ACHN (cell line): ENCODE measurements around the gene CARMIL1.
A peak's percentile ranks its signal among the peaks of the same experiment; 100 is the strongest.
"Not testable (repeated sequence)": the region's sequence is repeated elsewhere in the genome, so short reads cannot be mapped to it uniquely, and the experiment has no call there.

Source experiments
- DNase-seq: peaks from one replicate; pipeline ENCODE4 v3.0.0-alpha.2; 2015
- in situ Hi-C: cut with HindIII; loops from 2 replicates; pipeline ENCODE4 v1.10.0; 2017; ENCODE audit warnings: low sequenced_read_pairs, low pct_ligation_motif_present, low pct_unique_long_range_greater_than_20kb

CARMIL1 gene

DNA sequence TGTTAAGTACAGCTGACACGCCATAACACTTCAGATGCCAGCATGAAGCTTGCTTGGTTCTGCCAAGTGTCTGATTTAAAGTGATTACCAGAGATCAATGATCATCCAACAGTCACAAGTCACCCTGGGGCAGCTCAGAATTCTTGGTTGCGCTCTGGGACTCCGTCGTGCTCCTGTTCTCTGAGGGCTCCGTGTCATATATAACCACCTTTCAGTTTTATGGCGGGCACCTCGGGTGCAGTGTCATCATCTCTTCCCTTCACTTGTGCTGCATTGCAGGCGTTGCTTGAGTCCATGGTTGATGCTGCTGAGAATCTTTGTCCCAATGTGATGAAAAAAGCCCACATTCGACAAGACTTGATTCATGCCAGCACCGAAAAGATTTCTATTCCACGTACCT is 271.5 kb downstream of the CARMIL1 start:
- no peak for DNase-seq
- in situ Hi-C loops, result no loop called here

DNA sequence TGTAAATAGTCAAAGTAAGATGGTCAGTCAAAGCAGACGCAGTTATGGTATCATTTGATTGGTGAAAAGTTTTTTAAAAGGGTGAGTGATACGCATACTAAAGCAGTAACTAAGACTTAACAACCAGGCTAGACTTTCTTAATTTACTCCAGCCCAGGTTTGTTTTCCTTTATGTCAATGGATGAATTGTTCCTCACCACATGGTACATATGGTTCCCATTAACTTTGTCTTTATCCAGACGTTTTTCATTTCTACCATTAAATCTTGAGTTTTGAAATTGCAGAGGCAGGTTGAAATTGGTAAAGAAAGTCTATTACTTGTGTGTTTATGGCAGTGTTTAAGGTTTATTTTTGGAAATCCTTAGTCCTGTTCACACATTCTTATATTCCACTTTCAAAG is 274.3 kb downstream of the CARMIL1 start:
- no peak for DNase-seq
- in situ Hi-C loops, result no loop called here

DNA sequence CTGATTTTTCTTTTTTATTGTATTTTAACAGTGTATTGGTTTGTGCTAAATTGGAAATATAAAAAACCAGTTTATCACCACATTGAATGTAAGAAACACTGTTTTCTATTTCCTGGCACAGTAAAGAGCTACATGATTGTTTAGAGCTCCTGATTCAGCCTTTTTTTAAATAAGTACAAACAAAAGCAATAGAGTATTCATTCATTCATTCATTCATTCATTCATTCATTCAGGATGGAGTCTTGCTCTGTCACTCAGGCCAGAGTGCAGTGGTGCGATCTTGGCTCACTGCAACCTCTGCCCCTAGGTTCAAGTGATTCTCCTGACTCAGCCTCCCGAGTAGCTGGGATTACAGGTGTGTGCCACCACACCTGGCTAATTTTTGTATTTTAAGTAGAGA is 276.0 kb downstream of the CARMIL1 start:
- in situ Hi-C loops, result no loop called here
- no peak for DNase-seq

DNA sequence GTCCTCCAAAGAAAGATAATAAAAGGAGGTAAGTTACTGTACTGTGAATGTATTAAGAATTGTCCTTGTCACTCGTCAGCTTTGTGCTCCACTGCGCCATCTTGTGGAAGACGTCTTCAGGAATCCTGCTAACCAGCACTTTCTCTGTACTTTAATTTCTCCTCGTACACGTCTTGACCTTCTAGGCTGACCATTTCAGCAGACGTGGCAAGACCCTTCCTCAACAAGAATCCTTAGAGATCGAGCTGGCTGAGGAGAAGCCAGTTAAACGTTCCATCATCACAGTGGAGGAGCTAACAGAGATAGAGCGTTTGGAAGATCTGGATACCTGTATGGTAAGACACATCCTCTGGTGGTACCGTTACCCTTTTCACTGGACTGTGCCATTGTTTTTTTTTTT is 277.3 kb downstream of the CARMIL1 start:
- peak; percentile 73 for DNase-seq
- in situ Hi-C loops, result no loop called here

DNA sequence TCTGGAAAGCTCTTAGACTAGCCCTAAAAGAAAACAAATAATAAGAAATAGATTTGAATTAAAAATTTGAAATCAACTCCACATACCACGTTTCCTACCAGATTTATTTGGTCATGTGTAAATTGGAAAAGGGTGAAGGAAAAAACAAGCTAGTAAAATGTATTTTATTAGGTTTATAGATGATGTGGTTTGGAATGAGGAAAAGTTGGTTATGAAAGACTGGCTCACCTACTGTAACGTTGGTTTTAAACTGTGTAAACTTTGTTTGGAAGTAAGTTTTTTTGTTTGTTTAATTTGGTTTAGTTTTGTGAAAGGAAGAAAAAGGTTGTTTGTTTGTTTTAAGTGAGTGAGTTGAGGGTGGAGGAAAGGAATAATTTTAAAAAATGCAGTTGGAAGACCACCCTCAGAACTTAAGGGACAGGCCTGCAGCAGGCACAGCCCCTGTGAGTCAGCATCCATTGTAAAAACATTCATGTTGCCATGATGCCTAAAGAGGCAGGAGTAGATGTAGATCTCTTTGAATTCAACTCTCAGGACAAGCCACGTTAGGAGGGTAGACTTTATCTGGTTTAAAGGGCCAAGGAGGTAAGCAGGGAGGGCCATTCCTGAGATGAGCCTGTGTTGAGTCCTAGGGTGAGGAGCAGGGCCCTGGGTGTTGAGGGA is 279.1 kb downstream of the CARMIL1 start:
- in situ Hi-C loops, result no loop called here
- DNase-seq, result no peak

DNA sequence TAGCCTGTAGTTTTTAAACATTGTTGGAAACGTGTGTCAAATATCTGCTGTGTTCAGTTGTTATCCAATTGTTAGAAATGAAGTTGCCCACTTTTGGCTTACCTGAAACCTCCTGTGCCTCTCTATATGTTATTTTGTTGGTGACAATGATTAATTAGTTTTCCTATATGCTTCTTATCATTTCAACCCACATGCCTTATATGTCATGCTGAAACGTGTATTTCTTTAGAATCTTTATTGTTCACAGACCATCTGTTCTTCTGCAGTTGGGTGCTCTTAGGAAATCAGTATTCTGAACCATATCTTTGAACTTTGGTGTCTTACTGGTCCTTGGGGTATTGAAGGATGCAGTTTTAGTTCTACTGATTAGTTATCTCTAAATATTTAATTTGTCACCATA is 281.7 kb downstream of the CARMIL1 start:
- no peak for DNase-seq
- in situ Hi-C loops, result no loop called here

DNA sequence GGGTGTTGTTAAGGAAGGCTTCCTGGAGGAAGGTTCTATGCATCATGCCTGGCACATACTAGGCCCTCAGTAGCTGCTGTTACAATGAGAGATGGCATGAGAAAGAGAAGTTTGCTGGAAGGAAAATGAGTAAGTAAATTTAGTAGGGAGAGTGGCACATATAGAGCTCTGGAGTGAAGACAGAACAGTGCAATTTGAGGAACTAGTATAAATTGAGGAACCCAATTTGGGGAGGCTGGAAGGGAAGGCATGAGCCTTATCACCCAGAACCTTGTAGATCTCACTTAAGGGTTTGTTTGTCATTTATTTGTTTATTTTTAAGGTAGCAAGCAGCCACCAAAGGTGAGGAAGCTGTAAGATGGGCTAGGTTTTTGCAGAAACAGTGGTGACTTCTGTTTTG is 285.8 kb downstream of the CARMIL1 start:
- in situ Hi-C loops, result no loop called here
- DNase-seq, result no peak

DNA sequence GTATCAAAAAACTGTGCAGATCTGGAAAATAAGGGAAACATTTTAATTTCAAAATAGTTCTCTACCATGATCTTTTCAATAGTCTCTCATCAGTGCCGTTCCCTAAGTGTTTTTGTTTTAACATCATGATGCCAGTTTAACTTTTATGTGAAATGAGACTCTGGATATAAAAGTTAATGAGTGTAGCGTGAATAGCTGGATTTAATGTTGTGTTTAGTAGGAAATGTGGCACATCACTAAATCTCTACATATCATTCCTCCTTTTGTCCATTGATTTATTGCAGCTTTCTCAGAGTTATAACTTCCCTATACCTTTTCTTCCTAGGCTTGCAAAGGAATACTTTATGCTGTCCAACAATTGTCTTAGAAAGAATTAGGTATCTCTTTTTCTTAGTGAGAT is 291.4 kb downstream of the CARMIL1 start:
- in situ Hi-C loops, result no loop called here
- no peak for DNase-seq

DNA sequence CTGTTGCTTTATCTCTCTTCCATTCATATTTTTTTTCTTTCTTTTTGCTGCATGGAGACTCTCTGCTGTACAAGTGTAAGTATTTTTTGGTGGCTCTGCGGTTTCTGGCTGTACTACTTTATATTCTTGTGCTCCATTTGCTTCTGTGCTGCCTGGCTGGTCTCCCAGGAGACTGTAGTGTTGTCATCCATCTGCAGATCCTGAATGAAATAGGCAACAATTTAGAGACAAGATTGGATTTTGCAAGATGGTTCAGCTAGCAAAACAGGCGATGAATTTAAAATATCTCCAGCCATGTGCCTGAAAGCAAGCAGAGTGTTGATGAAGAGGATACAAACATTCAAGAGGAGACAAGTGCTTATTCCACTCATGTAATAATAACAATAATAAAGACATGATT is 297.7 kb downstream of the CARMIL1 start:
- no peak for DNase-seq
- in situ Hi-C loops, result no loop called here

DNA sequence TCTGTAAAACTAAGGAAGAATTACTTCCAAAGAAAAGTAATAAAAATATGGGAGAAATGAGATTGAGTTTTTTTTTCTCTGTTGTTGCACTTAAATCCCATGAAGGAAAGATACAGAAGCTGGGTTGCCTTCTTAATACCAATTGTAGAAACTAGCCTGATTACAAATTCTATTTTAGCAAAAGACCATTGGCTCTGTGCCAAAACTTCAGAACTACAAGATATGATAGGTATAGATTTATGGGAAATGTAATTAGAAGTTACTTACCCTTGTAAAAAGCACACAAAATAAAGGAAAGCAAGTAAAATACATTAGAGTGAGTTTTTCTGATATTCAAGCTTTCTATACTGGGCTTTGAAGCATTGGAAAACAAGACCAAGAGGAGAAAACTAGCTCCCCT is 299.4 kb downstream of the CARMIL1 start:
- in situ Hi-C loops, result no loop called here
- DNase-seq, result no peak

DNA sequence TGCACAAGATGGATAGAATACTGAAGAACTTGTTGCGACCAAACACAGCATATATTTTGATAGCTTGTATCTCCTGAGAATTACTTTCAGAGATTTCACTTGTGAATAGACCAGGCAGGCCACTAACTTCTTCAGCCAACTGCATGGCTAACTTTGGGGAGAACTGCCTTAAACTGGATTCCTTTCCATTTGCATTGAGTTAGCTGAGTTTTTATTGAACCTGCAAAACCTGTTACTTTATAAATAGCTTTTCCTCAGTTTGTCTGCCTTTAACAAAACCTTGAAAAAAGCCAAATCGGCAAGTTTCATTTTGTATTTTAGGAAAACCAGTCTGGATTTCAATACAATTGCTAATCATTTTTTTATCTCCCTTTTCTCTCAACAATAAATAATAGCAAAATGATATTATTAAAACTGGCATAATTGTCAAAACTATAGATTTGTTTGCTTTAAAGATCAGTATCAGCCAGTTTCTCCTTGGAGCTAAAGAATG is 300.3 kb downstream of the CARMIL1 start:
- in situ Hi-C loops, result no loop called here

DNA sequence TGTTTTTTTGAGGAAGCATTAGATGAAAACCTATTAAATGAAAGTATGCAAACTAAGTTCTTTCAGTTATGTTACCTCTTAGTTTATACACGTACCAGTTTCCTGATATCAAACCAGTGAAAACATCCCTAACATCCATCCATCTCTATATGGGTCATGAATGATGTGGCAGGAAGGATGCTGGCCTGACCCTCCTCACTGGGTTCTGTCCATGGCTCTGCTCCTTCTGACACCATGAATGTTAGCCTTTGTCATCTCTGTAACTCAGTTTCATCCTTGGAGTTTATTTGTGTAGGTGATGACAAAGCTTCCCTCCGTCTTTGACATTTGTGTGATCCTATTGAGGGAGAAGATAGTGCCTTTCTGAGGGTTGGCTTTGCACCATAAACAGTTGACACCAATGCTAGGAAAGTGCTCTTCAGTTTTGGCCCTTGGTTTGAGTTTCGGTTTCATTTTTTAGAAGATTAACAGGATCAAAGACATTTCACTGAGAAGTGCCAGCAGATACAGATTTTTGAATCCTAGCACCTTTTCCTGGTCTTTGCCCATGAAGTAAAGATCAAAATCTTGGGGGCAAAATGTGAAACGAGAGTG is 300.8 kb downstream of the CARMIL1 start:
- no peak for DNase-seq
- in situ Hi-C loops, result no loop called here

More for the DNA sequence above, 300.3 kb downstream of the CARMIL1 start:
- no peak for DNase-seq

DNA sequence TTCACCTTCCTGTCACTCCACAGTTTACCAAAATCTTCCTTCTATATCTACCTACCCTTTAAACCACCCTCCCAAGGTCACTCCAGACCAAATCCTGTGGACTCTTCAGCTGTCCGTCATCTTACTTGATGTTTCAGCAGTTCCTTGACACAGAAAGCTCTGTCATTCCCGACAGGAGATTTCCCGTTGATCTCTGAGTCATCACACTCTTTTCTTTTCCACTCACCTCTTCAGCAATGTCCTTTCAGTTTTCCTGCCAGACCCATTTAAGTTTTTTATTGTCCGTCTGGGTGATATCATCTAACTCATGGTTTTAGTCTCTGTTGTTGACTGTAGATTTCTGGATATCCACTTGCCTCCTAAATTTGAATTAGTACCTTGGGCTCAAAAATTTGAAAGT is 302.9 kb downstream of the CARMIL1 start:
- DNase-seq, result no peak
- in situ Hi-C loops, result no loop called here

DNA sequence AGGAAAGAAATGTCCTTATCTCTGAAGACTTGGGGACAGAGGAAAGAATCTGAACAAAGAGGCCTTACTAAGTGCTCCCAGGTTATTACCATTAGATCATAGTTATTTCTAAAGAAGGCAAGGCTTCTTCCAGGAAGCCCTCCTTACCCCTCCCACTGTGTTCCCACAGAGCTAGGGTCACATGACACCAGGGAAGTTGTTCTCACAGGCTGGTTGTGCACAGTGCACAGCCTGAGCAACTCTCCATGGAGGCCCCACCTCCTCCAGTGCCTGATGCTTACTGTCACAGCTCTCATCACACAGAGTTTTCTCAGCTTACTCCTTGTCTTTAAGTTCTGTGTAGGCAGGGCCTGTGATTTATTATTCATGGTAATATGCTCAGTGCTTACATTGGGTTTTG is 303.9 kb downstream of the CARMIL1 start:
- DNase-seq, result no peak
- in situ Hi-C loops, result no loop called here

DNA sequence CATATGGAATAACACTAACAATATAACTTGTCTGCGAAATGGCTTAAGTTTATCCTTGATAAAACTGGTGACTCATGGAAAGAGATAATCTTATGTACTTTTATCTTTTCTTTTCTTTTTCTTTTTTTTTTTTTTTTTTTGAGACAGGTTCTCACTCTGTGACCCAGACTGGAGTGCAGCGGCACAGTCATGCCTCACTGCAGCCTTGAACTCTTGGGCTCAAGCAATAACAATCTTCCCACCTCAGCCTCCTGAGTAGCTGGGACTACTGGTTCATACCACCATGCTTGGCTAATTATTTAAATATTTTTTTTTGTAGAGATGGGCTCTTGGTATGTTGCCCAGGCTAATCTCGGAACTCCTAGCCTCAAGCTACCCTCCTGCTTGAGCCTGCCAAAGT is 304.7 kb downstream of the CARMIL1 start:
- in situ Hi-C loops, result no loop called here
- DNase-seq, result no peak

DNA sequence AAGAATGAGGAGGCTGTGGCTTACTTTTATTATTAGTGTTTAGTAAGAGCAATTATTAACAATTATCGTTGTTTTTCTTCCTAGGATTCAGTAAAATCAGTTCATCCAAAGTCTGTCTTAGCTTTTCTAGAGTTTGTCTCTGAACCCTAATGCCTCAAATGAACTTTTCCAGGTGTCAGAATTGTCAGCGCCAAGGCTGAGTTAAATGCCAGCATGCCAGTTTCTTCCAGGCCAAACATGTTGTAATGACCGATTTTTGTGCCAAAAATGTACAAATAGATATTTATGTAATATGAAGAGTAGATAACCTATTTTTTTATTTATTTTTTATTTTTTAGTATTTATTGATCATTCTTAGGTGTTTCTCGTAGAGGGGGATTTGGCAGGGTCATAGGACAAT is 306.1 kb downstream of the CARMIL1 start:
- DNase-seq, result no peak
- in situ Hi-C loops, result no loop called here

DNA sequence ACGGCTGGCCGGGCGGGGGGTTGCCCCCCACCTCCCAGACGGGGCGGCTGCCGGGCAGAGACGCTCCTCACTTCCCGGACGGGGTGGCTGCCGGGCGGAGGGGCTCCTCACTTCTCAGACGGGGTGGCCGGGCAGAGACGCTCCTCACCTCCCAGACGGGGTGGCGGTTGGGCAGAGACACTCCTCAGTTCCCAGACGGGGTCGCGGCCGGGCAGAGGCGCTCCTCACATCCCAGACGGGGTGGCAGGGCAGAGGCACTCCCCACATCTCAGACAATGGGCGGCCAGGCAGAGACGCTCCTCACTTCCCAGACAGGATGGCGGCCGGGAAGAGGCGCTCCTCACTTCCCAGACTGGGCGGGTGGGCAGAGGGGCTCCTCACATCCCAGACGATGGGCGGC is 306.9 kb downstream of the CARMIL1 start:
- DNase-seq, in situ Hi-C loops: not testable (repeated sequence)

DNA sequence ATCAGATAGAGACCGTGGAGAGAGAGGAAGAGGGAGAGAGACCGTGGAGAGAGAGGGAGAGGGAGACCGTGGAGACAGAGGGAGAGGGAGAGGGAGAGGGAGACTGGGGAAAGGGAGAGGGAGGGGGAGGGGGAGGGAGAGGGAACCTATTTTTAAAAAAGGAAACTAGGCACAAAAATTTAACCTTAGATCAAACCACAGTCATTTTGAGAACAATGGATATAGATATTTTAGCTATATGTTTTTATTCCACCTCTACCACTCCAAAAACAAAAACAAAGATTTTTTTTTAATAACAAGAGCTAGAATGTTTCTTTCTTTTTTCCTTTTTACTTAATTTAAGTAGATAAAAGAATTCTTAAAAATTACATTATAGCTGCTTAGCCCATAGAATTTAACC is 307.8 kb downstream of the CARMIL1 start:
- in situ Hi-C loops, result no loop called here
- no peak for DNase-seq

DNA sequence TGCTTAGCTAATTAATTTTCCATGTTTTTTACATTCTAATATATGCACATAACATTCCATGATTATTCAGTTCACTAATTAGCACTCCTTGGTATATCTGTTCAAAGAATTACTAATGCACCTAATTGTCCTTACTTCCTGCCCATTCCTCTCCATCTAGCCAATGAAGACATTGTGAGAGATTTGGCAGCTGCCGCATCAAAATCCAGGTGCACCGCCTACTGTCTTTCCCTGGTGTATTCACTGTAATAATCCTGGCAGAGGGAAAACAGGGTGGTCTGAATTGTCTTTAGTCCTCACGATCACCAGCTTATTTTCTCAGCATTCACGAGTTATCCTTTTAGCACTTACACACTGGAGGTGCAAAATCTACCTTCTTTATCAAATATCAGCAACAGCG is 311.8 kb downstream of the CARMIL1 start:
- DNase-seq, result no peak
- in situ Hi-C loops, result no loop called here
